ENCODE measurements around the gene TRPV2. TPM values are rescaled to one million over a fixed set of nuclear protein-coding genes. Genes with fewer than 3 reads are reported as not detected.

The TRPV2 gene
- polyA plus RNA-seq, 5 donors: 8.5 to 13.6 (median 9.7) TPM

DNA sequence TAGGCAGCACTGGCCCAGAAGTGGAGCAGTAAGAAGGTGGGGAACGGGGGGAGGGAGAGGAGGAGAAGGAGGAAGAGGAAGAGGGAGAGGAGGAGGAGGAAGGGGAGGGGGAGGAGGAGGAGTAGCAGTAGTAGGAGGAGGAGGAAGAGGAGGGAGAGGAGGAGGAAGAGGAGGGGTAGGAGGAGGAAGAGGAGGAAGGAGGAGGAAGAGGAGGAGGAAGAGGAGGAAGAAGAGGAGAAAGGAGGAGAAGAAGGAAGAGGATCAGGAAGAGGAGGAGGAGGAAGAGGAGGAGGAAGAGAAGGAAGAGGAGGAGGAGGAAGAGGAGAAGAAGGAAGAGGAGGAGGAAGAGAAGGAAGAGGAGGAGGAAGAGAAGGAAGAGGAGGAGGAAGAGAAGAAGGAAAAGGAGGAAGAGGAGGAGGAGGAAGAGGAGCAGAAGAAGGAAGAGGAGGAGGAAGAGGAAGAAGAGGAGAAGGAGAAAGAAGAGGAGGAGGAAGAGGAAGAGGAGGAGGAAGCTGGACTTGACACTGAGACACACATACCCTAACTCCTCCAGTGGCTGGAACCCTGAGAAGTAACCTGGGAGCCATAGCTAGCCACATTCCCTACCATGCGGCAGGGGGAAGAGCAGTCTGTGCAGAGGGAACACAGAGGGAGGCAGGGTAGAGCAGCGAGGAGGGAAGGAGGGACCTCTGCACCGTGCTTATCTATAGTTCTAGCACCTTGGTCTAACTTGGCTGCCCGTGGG lies 40.8 kb downstream of the TRPV2 start:
- no peak for DNase-seq

DNA sequence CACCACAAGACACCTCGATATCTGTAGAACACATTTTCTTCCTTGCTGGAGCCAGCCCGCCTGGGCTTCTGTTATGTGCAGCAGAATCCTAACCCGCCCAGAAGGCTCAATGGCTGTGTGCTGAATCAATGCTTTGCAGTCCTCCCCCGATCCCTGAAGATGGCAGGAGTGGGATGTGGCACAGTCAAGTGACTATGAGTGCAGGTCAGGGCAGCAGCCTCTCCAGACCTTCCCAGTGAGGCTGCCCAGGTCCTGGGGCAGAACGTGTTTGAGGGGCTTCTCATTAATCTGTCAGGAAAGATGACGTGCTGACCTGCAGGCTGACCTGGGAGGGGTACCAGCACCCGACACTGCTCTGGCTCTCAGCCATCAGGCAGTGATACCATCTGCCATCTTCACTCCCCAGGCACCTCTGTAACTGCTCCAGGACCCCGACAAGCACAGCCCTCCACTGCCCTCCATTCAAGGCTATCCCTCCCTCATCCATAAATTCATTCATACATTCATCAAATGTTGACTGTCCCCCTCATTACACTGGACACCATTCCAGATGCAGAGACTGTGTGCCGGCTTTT lies 41.5 kb downstream of the TRPV2 start:
- DNase-seq: no peak

DNA sequence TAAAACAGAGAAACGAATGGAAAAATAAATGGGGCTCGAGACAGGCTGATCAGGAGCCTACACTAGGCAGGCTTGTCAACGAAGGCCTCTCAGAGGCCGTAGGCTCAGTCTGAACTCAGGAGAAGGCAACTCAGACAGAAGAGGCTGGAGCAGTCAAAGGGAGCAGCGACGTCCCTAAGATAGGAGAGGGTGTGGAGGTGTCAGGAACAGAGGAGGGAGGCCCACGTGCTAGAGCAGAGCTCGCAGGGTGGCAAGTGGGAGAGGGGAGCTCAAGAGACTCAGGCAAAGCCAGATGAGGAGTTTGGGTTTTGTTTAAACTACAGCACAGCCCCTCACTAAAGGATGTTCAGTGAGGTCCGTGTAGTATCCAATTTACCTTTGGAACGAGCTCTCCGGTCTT lies 43.9 kb downstream of the TRPV2 start:
- no peak for DNase-seq

GRCh38 chr17:16459855-16460550 lies 44.6 kb downstream of the TRPV2 start:
- DNase-seq: no peak

- DNase-seq: no peak
Measured at GRCh38 chr17:16460796-16461605, 45.6 kb downstream of the TRPV2 start.

- DNase-seq: no peak
Measured at GRCh38 chr17:16461606-16461866, 46.2 kb downstream of the TRPV2 start.

- DNase-seq: no peak
Measured at GRCh38 chr17:16462070-16462864, 46.9 kb downstream of the TRPV2 start.

DNA sequence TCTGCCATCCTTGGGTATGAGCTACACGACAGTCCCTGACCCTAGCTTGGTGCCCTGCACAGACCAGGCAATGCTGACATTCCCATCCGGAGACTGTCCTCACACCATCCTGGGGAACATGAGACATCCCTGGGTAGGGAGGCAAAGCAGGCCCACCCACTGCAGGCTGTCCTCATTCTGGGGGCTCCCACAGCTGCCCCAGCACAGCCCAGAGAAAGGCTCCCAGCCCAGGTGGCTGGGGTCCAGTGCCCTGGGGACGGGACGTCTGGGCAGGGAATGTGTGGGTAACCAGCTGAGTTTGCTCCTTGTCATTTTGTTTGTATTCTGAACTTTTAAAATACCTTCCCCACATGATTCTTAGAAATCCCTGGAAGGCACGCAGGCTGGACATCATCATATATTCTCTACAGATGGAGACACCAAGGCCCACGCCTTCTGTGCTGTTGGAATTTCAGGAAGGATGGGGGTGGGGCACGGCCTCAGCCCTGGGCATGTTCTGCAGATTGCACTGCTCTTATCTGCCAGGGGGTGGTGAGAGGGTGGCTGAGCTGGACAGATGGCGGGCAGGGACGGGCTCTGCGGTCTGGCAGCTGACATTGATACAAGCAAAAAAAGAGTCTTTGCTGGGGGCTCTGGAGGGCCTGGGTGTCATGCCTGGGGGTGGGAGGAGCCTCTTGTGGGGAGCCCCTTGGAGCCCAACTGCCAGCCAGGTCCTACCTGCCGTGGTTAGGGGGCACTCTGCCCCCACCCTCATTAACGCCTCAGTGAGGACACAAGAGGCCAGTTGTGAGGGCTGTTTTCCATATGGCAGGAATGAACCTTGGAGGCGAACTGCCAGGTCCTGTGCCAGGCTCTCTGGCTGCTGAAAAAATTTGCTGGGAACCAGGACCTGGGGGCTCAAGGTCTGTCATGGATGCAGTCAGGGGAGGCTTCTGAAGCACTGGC lies 48.3 kb downstream of the TRPV2 start:
- no peak for DNase-seq

DNA sequence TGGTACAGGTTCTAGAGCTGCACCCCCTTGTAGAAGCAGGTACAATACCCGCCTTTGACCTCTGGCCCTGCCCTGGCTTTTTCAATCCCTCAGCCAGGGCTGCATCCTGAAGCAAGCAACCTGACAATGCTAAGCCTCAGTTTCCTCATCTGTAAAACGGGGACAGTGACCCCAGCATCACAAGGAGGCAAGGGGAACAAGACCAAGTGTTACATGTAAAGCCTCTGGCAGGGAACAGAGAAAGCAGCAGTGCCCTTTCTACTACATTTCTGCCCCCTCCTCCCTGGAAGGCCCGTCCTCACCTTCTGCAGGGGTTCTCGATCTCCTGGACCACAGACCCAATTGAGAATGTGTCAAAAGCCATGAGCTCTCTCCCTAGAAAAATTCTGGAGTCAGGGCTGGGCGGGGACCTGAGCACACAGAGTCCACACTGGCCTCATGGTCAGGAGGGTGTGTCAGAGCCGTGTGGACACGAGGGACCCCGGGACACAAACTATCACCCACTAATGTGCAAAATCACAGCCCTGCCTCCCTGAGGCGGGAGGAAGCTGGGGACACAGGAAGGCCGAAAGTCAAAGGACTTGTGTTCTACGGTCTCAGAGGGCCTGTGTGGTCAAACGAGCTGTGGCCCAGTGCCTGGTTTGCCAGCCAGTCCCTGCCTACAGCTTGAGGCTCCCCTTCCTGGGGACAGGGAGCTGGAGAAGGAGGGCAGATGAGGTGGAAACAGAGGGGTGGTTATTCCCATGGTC lies 49.1 kb downstream of the TRPV2 start:
- DNase-seq: no peak

DNA sequence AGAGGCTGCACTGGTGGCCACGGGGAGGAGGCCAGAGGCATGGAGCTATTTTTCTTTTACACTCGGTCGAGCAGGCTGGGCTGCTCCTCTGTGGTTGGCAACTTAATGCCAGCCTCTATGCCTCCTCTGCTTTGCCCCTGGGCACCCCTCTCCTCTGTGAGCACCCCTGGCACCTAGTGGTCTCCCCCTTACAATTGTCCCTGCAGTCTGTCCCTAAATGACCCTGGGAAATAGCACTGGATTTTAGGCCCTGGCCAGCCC lies 49.6 kb downstream of the TRPV2 start:
- DNase-seq: no peak

GRCh38 chr17:16465861-16466338 lies 50.5 kb downstream of the TRPV2 start:
- DNase-seq: no peak

DNA sequence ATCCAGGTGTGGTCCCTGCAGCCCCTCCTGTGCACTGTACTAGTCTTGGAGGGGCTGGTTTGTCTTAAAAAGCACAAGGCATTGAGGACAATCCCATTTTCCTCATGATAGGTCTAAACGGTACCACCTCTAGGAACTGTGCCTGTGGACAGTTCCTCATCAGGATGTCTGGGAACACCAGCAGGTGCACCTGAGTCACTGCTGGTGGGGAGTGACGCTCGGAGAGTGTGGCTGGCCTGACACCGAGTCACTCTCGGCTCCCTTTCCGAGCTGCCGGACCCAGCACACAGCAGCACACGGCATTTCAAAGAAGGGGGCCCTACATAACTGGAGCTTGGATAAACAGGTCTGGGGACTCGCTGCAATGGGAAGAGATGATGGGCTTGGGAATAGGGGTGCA lies 51.0 kb downstream of the TRPV2 start:
- DNase-seq: no peak

DNA sequence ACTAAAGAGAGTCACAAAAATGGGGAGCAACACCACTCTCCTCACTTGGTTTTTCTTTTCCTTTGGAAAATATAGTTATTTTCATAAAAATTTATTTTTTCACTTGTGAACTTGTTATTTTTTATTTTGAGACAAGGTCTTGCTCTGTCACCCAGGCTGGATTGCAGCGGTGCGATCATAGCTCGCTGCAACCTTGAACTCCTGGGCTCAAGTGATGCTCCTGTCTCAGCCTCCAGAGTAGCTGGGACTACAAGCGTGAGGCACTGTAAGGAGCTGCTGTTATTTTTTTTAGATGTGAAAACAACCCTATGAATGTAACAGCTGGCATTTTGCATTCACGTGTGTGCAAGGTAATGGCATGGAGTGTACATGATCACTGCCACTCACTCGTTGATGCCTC lies 51.7 kb downstream of the TRPV2 start:
- no peak for DNase-seq

GRCh38 chr17:16467886-16468285 lies 52.5 kb downstream of the TRPV2 start:
- DNase-seq: no peak

GRCh38 chr17:16468428-16468992 lies 53.1 kb downstream of the TRPV2 start:
- DNase-seq: no peak

GRCh38 chr17:16470265-16470664 lies 54.9 kb downstream of the TRPV2 start:
- DNase-seq: no peak

GRCh38 chr17:16471295-16471694 lies 55.9 kb downstream of the TRPV2 start:
- DNase-seq: no peak

DNA sequence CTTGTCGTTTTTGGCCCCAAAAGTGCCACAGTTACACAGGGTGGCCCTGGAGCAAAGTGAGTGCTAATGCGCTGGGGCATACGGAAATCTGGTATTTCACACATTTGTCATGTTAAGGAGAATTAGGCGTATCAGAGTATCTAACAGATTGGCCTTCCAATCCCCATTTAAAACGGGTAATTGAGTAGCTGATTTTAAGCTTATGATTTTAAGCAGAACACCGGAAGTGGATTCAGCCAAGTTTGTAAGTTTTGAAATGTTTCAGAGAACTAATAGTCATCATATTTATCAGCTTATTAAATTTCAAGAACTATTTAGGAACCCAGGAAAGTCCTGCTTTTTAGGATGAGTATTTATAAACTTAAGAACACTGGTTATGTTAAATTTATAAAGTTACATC lies 57.2 kb downstream of the TRPV2 start:
- DNase-seq: no peak

Data from right lung (tissue), 5 donors.